Occipital lobe (tissue), 2 donors: ENCODE measurements around the gene LRBA. TPM values are rescaled to one million over a fixed set of nuclear protein-coding genes. Genes with fewer than 3 reads are reported as not detected.
"Not testable (repeated sequence)": the region's sequence is repeated elsewhere in the genome, so short reads cannot be mapped to it uniquely, and the experiment has no call there.

Experiments used
- DNase-seq: peaks from one replicate; lab custom pipeline; 2025; lab: John Stamatoyannopoulos, UW
- total RNA-seq: library from RNA; depleted of rRNA; stranded (reverse); fragments of >200 nt; gene quantifications from one replicate; pipeline ENCODE4 v1.2.3, GENCODE V29; 2014

The LRBA gene
- total RNA-seq, 1 donor from 2014 or later: 25.3 TPM

- no peak for DNase-seq
Observed at GRCh38 chr4:150744570-150744969, 270.5 kb downstream of the LRBA start.

GRCh38 chr4:150743564-150744342 lies 271.3 kb downstream of the LRBA start:
- no peak for DNase-seq

GRCh38 chr4:150742930-150743329 lies 272.2 kb downstream of the LRBA start:
- DNase-seq: not testable (repeated sequence)

- DNase-seq: no peak
Observed at GRCh38 chr4:150739591-150739990, 275.5 kb downstream of the LRBA start.

GRCh38 chr4:150725957-150726523 lies 289.0 kb downstream of the LRBA start:
- DNase-seq: no peak

- no peak for DNase-seq
Observed at GRCh38 chr4:150723727-150724411, 291.2 kb downstream of the LRBA start.

GRCh38 chr4:150722908-150723362 lies 292.1 kb downstream of the LRBA start:
- no peak for DNase-seq

GRCh38 chr4:150720973-150721518 lies 294.0 kb downstream of the LRBA start:
- DNase-seq: no peak

- no peak for DNase-seq
Observed at GRCh38 chr4:150717952-150718351, 297.1 kb downstream of the LRBA start.

GRCh38 chr4:150714462-150715438 lies 300.3 kb downstream of the LRBA start:
- no peak for DNase-seq

GRCh38 chr4:150713251-150713650 lies 301.8 kb downstream of the LRBA start:
- no peak for DNase-seq

- DNase-seq: no peak
Observed at GRCh38 chr4:150710770-150711375, 304.2 kb downstream of the LRBA start.

GRCh38 chr4:150708004-150708403 lies 307.1 kb downstream of the LRBA start:
- no peak for DNase-seq

- no peak for DNase-seq
Observed at GRCh38 chr4:150699599-150699998, 315.5 kb downstream of the LRBA start.

- DNase-seq: no peak
Observed at GRCh38 chr4:150695162-150695561, 319.9 kb downstream of the LRBA start.

- DNase-seq: no peak
Observed at GRCh38 chr4:150694438-150694837, 320.6 kb downstream of the LRBA start.

GRCh38 chr4:150683775-150684350 lies 331.2 kb downstream of the LRBA start:
- DNase-seq: no peak

GRCh38 chr4:150682126-150682525 lies 333.0 kb downstream of the LRBA start:
- DNase-seq: no peak

GRCh38 chr4:150681063-150681462 lies 334.0 kb downstream of the LRBA start:
- DNase-seq: no peak

GRCh38 chr4:150680651-150681050 lies 334.4 kb downstream of the LRBA start:
- no peak for DNase-seq
